Neural cell (in vitro differentiated cells): ENCODE measurements around the gene PDIA6. TPM values are rescaled to one million over a fixed set of nuclear protein-coding genes. Genes with fewer than 3 reads are reported as not detected.
A peak's percentile ranks its signal among the peaks of the same experiment; 100 is the strongest.
"Not testable (repeated sequence)": the region's sequence is repeated elsewhere in the genome, so short reads cannot be mapped to it uniquely, and the experiment has no call there.

Source experiments
- H2AFZ ChIP-seq: fragments of 200-600, 300-800 bp; sonication (generic), shearing (Covaris generic); 2 replicates; pipeline ENCODE4 v1.6.0; 2014; ENCODE audit warnings: low read depth, mild to moderate bottlenecking, antibody characterized with exemption, low read length, moderate library complexity
- H3F3A ChIP-seq: fragments of 200-600 bp; shearing (Covaris generic); 2 replicates; pipeline ENCODE4 v1.6.1; 2016; ENCODE audit warnings: mild to moderate bottlenecking, moderate library complexity, mixed read lengths, antibody characterized with exemption, low read length; ENCODE audit not compliant: insufficient read depth, poor library complexity, severe bottlenecking
- H3K27ac ChIP-seq: fragments of 200-600, 300-800 bp; sonication (generic), shearing (Covaris generic); 2 replicates; pipeline ENCODE4 v1.5.1; 2014; ENCODE audit warnings: mild to moderate bottlenecking, low read length, moderate library complexity
- H3K27me3 ChIP-seq: fragments of 300-800, 200-600 bp; sonication (generic), shearing (Covaris generic); 2 replicates; pipeline ENCODE4 v1.6.0; 2014; ENCODE audit warnings: mild to moderate bottlenecking, low read depth, low read length, moderate library complexity; ENCODE audit not compliant: insufficient read depth
- H3K36me3 ChIP-seq: fragments of 300-800, 200-600 bp; sonication (generic), shearing (Covaris generic); 2 replicates; pipeline ENCODE4 v1.5.1; 2014; ENCODE audit warnings: mild to moderate bottlenecking, antibody characterized with exemption, low read length, moderate library complexity; ENCODE audit not compliant: insufficient read depth
- H3K4me2 ChIP-seq: fragments of 300-800, 200-600 bp; sonication (generic), shearing (Covaris generic); 2 replicates; pipeline ENCODE4 v1.6.0; 2014; ENCODE audit warnings: mild to moderate bottlenecking, low read length
- H3K4me3 ChIP-seq: fragments of 300-800, 200-600 bp; sonication (generic), shearing (Covaris generic); 2 replicates; pipeline ENCODE4 v1.5.1; 2014; ENCODE audit warnings: mild to moderate bottlenecking, low read length, moderate library complexity
- H3K79me2 ChIP-seq: fragments of 200-600 bp; shearing (Covaris generic); replicated peaks from 2 replicates; pipeline ENCODE4 v1.6.0; 2014; ENCODE audit warnings: mild to moderate bottlenecking, low read length, moderate library complexity; ENCODE audit not compliant: insufficient read depth
- H3K9ac ChIP-seq: fragments of 300-800, 200-600 bp; sonication (generic), shearing (Covaris generic); 2 replicates; pipeline ENCODE4 v1.6.1; 2016; ENCODE audit warnings: mild to moderate bottlenecking, low read length, mixed read lengths
- H3K9me2 ChIP-seq: fragments of 200-600 bp; shearing (Covaris generic); 2 replicates; pipeline ENCODE4 v1.6.1; 2016; ENCODE audit warnings: mild to moderate bottlenecking, low read length, mixed read lengths; ENCODE audit not compliant: insufficient read depth
- H3K9me3 ChIP-seq: fragments of 200-600, 300-800 bp; sonication (generic), shearing (Covaris generic); 2 replicates; pipeline ENCODE4 v1.6.1; 2016; ENCODE audit warnings: mild to moderate bottlenecking, mixed run types, low read length, moderate library complexity, mixed read lengths
- H4K20me1 ChIP-seq: fragments of 200-600 bp; shearing (Covaris generic); 2 replicates; pipeline ENCODE4 v1.6.1; 2016; ENCODE audit warnings: mild to moderate bottlenecking, mixed run types; ENCODE audit not compliant: insufficient read depth
- EP300 ChIP-seq: fragments of 450-650 bp; conservative IDR thresholded peaks from 2 replicates; pipeline ENCODE4 v1.6.1; 2014; ENCODE audit warnings: antibody characterized with exemption, mild to moderate bottlenecking, moderate library complexity; ENCODE audit not compliant: poor library complexity, severe bottlenecking
- EZH2 ChIP-seq: fragments of 200-600, 300-800 bp; shearing (Covaris generic), sonication (generic); IDR thresholded peaks from 2 replicates; pipeline ENCODE4 v1.6.1; 2014; ENCODE audit warnings: antibody characterized with exemption, low read length, borderline replicate concordance, mild to moderate bottlenecking; ENCODE audit not compliant: insufficient read depth, poor library complexity, severe bottlenecking
- MXI1 ChIP-seq: fragments of 450-650 bp; conservative IDR thresholded peaks from 2 replicates; pipeline ENCODE4 v1.6.1; 2014; ENCODE audit warnings: antibody characterized with exemption, mild to moderate bottlenecking; ENCODE audit not compliant: poor library complexity, severe bottlenecking
- POLR2AphosphoS5 ChIP-seq: IDR thresholded peaks from 2 replicates; pipeline ENCODE4 v1.6.1; 2012
- RAD21 ChIP-seq: fragments of 450-650 bp; conservative IDR thresholded peaks from 2 replicates; pipeline ENCODE4 v1.6.1; 2014; ENCODE audit warnings: antibody characterized with exemption, mild to moderate bottlenecking, moderate library complexity
- SMC3 ChIP-seq: fragments of 450-650 bp; conservative IDR thresholded peaks from 2 replicates; pipeline ENCODE4 v1.6.1; 2014; ENCODE audit warnings: antibody characterized with exemption, mild to moderate bottlenecking, moderate library complexity; ENCODE audit not compliant: poor library complexity
- TAF1 ChIP-seq: IDR thresholded peaks from 2 replicates; pipeline ENCODE4 v1.6.1; 2012; ENCODE audit warnings: low read depth
- polyA plus RNA-seq: library from polyadenylated mRNA; depleted of rRNA; stranded (reverse); fragments of >200 nt; gene quantifications from 2 replicates; pipeline ENCODE4 v1.2.3, GENCODE V29; 2014
- TF ChIP-seq, protein P1 (sequence below): IDR thresholded peaks from 2 replicates; pipeline ENCODE4 v1.6.1; 2012; ENCODE audit warnings: borderline replicate concordance
- TF ChIP-seq, protein P2 (sequence below): fragments of 450-650 bp; IDR thresholded peaks from 2 replicates; pipeline ENCODE4 v1.5.1; 2014; ENCODE audit warnings: antibody characterized with exemption, mild to moderate bottlenecking, moderate library complexity; ENCODE audit not compliant: poor library complexity, severe bottlenecking

PDIA6 gene
- polyA plus RNA-seq, 1 donor from 2014 or later = 124 TPM

DNA sequence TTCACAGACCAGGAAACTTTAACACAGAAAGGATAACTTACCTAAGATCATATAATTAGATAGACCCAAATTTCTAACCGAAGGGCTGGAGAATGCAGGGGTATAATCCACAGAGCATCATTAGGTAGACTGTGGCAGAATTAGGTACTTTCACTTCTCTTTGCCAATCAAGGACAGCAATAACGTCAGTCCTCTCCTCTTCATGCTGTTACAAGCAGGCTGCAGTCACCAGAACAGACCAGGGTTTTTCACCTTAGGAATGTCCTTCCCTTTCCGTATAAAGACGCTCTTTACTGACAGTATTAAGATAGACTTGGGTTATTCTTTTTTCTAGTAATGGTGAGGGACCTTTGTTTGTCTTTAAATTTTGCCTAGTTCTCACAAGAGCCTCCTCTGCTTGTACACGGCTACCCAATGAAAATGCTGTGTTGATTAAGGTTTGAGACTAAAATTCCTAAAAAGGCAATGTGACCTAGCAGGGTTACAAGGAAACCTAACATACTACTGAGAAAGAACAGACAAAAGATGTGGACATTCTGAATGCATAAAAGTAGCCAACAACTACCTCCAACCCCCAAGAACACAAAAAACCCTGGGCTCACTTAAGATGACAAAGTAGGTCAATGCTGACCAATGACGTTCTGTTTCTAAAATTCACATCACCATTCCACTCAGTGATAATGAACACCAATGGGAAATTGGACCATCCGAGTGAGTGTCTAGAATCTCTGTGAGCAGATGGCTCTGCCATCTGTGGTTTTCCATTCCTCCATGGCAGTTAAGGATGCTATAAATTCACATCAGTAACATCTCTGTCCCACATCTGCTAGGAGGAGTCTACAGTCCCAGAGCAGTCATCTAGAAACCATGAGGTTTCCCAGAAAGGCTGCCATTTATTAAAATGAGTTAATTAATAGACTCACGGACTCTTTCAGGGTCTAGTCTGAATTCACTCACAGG is 2.1 kb downstream of the PDIA6 start:
- Histone ChIP-seq H3K4me2 (peak overlapping the region; percentile 84), H3K36me3 (no peaks in the 10 kb centered on the region), H4K20me1 (no peaks in the 10 kb centered on the region), H3K9ac (no peak overlapping the region), H2AFZ (no peak overlapping the region), H3K9me3 (no peaks in the 10 kb centered on the region), H3K27me3 (no peaks in the 10 kb centered on the region), H3K9me2 (no peaks in the 10 kb centered on the region), H3K79me2 (peaks cover 62% of the 10 kb centered on the region), H3F3A (no peaks in the 10 kb centered on the region), H3K27ac (no peak overlapping the region), H3K4me3 (peak overlapping the region; percentile 69)
- TF ChIP-seq MXI1 (no peak), POLR2AphosphoS5 (no peak), RAD21 (no peak), TAF1 (no peak), SMC3 (no peak), EZH2 (no peak), EP300 (no peak)
- TF ChIP-seq, protein P1, sequence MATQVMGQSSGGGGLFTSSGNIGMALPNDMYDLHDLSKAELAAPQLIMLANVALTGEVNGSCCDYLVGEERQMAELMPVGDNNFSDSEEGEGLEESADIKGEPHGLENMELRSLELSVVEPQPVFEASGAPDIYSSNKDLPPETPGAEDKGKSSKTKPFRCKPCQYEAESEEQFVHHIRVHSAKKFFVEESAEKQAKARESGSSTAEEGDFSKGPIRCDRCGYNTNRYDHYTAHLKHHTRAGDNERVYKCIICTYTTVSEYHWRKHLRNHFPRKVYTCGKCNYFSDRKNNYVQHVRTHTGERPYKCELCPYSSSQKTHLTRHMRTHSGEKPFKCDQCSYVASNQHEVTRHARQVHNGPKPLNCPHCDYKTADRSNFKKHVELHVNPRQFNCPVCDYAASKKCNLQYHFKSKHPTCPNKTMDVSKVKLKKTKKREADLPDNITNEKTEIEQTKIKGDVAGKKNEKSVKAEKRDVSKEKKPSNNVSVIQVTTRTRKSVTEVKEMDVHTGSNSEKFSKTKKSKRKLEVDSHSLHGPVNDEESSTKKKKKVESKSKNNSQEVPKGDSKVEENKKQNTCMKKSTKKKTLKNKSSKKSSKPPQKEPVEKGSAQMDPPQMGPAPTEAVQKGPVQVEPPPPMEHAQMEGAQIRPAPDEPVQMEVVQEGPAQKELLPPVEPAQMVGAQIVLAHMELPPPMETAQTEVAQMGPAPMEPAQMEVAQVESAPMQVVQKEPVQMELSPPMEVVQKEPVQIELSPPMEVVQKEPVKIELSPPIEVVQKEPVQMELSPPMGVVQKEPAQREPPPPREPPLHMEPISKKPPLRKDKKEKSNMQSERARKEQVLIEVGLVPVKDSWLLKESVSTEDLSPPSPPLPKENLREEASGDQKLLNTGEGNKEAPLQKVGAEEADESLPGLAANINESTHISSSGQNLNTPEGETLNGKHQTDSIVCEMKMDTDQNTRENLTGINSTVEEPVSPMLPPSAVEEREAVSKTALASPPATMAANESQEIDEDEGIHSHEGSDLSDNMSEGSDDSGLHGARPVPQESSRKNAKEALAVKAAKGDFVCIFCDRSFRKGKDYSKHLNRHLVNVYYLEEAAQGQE = no peak
- TF ChIP-seq, protein P2, sequence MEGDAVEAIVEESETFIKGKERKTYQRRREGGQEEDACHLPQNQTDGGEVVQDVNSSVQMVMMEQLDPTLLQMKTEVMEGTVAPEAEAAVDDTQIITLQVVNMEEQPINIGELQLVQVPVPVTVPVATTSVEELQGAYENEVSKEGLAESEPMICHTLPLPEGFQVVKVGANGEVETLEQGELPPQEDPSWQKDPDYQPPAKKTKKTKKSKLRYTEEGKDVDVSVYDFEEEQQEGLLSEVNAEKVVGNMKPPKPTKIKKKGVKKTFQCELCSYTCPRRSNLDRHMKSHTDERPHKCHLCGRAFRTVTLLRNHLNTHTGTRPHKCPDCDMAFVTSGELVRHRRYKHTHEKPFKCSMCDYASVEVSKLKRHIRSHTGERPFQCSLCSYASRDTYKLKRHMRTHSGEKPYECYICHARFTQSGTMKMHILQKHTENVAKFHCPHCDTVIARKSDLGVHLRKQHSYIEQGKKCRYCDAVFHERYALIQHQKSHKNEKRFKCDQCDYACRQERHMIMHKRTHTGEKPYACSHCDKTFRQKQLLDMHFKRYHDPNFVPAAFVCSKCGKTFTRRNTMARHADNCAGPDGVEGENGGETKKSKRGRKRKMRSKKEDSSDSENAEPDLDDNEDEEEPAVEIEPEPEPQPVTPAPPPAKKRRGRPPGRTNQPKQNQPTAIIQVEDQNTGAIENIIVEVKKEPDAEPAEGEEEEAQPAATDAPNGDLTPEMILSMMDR = no peak

DNA sequence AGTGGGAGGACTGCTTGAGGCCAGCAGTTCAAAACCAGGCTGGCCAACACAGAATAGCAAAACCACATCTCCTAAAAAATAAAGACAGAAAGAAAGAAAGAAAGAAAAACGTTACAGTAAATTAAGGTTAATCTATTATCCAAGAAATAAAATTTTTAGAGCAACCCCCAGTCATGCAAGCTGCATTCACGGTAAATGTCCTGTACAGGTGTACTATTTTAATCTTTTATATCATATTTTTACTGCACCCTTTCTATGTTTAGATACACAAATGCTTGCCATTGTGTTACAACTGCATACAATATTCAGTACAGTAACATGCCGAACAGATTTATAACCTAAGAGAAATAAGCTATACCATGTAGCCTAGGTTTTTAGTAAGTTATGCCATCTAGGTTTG is 6.0 kb downstream of the PDIA6 start:
- peaks cover 60% of the 10 kb centered on the region for H3K79me2 ChIP-seq
- H3K9me3 ChIP-seq = no peaks in the 10 kb centered on the region
- no peak overlapping the region for H2AFZ ChIP-seq
- H3F3A ChIP-seq = no peaks in the 10 kb centered on the region
- H3K36me3 ChIP-seq = no peaks in the 10 kb centered on the region
- no peak overlapping the region for H3K9ac ChIP-seq
- H3K4me3 ChIP-seq = no peak overlapping the region
- no peaks in the 10 kb centered on the region for H3K9me2 ChIP-seq
- H3K27me3 ChIP-seq = no peaks in the 10 kb centered on the region
- no peaks in the 10 kb centered on the region for H4K20me1 ChIP-seq
- TF ChIP-seq, protein P1 = no peak
- TF ChIP-seq, protein P2 = no peak
- TF ChIP-seq MXI1 = no peak
- TF ChIP-seq EP300 = no peak
- TF ChIP-seq TAF1 = no peak
- TF ChIP-seq POLR2AphosphoS5 = no peak
- no peak for TF ChIP-seq RAD21
- TF ChIP-seq EZH2 = no peak
- no peak for TF ChIP-seq SMC3
- H3K27ac ChIP-seq = no peak overlapping the region
- no peak overlapping the region for H3K4me2 ChIP-seq

DNA sequence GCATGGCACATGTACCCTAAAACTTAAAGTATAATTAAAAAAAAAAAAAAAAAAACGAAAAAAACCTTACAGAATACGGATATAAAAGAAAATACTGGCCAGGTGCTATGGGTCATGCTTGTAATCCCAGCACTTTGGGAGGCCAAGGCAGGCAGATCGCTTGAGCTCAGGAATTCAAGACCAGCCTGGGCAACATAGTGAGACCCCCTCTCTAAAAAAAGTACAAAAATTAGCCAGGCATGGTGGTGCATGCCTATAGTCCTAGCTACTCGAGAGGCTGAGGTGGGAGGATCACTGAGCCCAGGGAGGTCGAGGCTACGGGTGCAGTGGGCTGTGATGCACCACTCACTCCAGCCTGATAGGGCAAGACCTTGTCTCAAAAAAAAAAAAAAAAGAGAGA is 6.6 kb downstream of the PDIA6 start:
- not testable (repeated sequence) for H3K36me3 ChIP-seq, H3K27ac ChIP-seq, H3K9me3 ChIP-seq, H4K20me1 ChIP-seq, H3F3A ChIP-seq, H3K4me3 ChIP-seq, H3K27me3 ChIP-seq, H3K9me2 ChIP-seq, H3K9ac ChIP-seq, H2AFZ ChIP-seq, H3K4me2 ChIP-seq
- H3K79me2 ChIP-seq = peaks cover 54% of the 10 kb centered on the region
